Measurements from ENCODE around the gene PTP4A2.
"Not testable (repeated sequence)": the region's sequence is repeated elsewhere in the genome, so short reads cannot be mapped to it uniquely, and the experiment has no call there.

The PTP4A2 gene

GRCh38 chr1:31924839-31925238 is 13.3 kb downstream of the PTP4A2 start:
- no peak for DNase-seq (ENCODE audit: low spot score)

- no peak for DNase-seq (ENCODE audit: low spot score)
Measured at GRCh38 chr1:31923901-31924535, 14.2 kb downstream of the PTP4A2 start.

GRCh38 chr1:31920956-31921355 is 17.2 kb downstream of the PTP4A2 start:
- DNase-seq (ENCODE audit: low spot score): no peak

- no peak for DNase-seq (ENCODE audit: low spot score)
Measured at GRCh38 chr1:31919591-31919990, 18.6 kb downstream of the PTP4A2 start.

- no peak for DNase-seq (ENCODE audit: low spot score)
Measured at GRCh38 chr1:31915438-31915837, 22.7 kb downstream of the PTP4A2 start.

GRCh38 chr1:31913968-31914367 is 24.2 kb downstream of the PTP4A2 start:
- DNase-seq (ENCODE audit: low spot score): no peak

GRCh38 chr1:31912839-31913239 is 25.3 kb downstream of the PTP4A2 start:
- DNase-seq (ENCODE audit: low spot score): no peak

- no peak for DNase-seq (ENCODE audit: low spot score)
Measured at GRCh38 chr1:31911994-31912780, 26.0 kb downstream of the PTP4A2 start.

GRCh38 chr1:31910933-31911332 is 27.2 kb downstream of the PTP4A2 start:
- no peak for DNase-seq (ENCODE audit: low spot score)

GRCh38 chr1:31909691-31910090 is 28.5 kb downstream of the PTP4A2 start:
- DNase-seq (ENCODE audit: low spot score): no peak

GRCh38 chr1:31906557-31906956 is 31.6 kb downstream of the PTP4A2 start:
- DNase-seq (ENCODE audit: low spot score): no peak

GRCh38 chr1:31905681-31906080 is 32.5 kb downstream of the PTP4A2 start:
- no peak for DNase-seq (ENCODE audit: low spot score)

GRCh38 chr1:31905093-31905509 is 33.1 kb downstream of the PTP4A2 start:
- DNase-seq (ENCODE audit: low spot score): no peak

- DNase-seq (ENCODE audit: low spot score): no peak
Measured at GRCh38 chr1:31904339-31905092, 33.7 kb downstream of the PTP4A2 start.

- DNase-seq (ENCODE audit: low spot score): no peak
Measured at GRCh38 chr1:31902510-31902860, 35.7 kb downstream of the PTP4A2 start.

GRCh38 chr1:31901838-31902509 is 36.2 kb downstream of the PTP4A2 start:
- no peak for DNase-seq (ENCODE audit: low spot score)

- no peak for DNase-seq (ENCODE audit: low spot score)
Measured at GRCh38 chr1:31900790-31901189, 37.4 kb downstream of the PTP4A2 start.

- DNase-seq (ENCODE audit: low spot score): no peak
Measured at GRCh38 chr1:31897526-31898100, 40.6 kb downstream of the PTP4A2 start.

GRCh38 chr1:31895474-31896198 is 42.5 kb downstream of the PTP4A2 start:
- DNase-seq (ENCODE audit: low spot score): not testable (repeated sequence)

GRCh38 chr1:31891280-31891679 is 46.9 kb downstream of the PTP4A2 start:
- DNase-seq (ENCODE audit: low spot score): no peak

GRCh38 chr1:31888291-31888690 is 49.9 kb downstream of the PTP4A2 start:
- DNase-seq (ENCODE audit: low spot score): no peak
